Measurements from ENCODE around the gene PAPPA. TPM values are rescaled to one million over a fixed set of nuclear protein-coding genes. Genes with fewer than 3 reads are reported as not detected.
A peak's percentile ranks its signal among the peaks of the same experiment; 100 is the strongest.

The PAPPA gene
- total and polyA plus RNA-seq, 2 of the 8 experiments (the other 6 are each of a cell fraction or from before 2014, with no cell fraction given): 0.18 to 0.63 TPM

- Histone ChIP-seq H3K23me2 (ENCODE audit: low read depth, low read length) (no peaks in the 10 kb centered on the region), H4K8ac (ENCODE audit: extremely low read depth, insufficient read depth, low read length) (no peak overlapping the region), H3K14ac (ENCODE audit: insufficient read length) (no peak overlapping the region), H3K4ac (replicated peaks; ENCODE audit: insufficient read length, low read depth, low read length) (no peak overlapping the region), H3K9me3 (ENCODE audit: insufficient read depth in 2 of 2, low read depth in 1 of 2, low read length in 1 of 2) (no peaks in the 10 kb centered on the region), H3K4me1 (replicated peaks in 1 of 4; ENCODE audit: control insufficient read depth in 3 of 4, insufficient read depth in 4 of 4, low read length in 3 of 4) (peaks cover 10 to 36% (median 29%) of the 10 kb centered on the region in 4 experiments), H3K18ac (ENCODE audit: extremely low read depth, low read length) (no peak overlapping the region), H3K4me2 (ENCODE audit: insufficient read depth in 1 of 2, low read depth in 2 of 2, low read length in 2 of 2) (0 out of 4 replicates have a peak overlapping the region, but pooled peaks of 1 of the 2 experiments have one; percentile 6), H2BK15ac (ENCODE audit: low read length) (no peak overlapping the region), H2BK20ac (ENCODE audit: low read length) (no peak overlapping the region), H3K23ac (ENCODE audit: insufficient read length) (no peak overlapping the region), H4K20me1 (replicated peaks in 1 of 2; ENCODE audit: control insufficient read depth in 1 of 2, insufficient read depth in 2 of 2, low read length in 2 of 2) (no peaks in the 10 kb centered on the region), H3K27me3 (replicated peaks in 1 of 4; ENCODE audit: control insufficient read depth in 3 of 4, extremely low read depth in 1 of 4, insufficient read depth in 3 of 4, low read length in 3 of 4) (peaks cover under 1 to 40% (median 35%) of the 10 kb centered on the region in 4 experiments; a peak in 6 of 7 replicates), H3K27ac (ENCODE audit: low read depth, low read length) (no peak overlapping the region), H3K36me3 (ENCODE audit: control insufficient read depth in 2 of 4, insufficient read depth in 4 of 4, low read length in 3 of 4) (no peaks in the 10 kb centered on the region), H3K79me1 (ENCODE audit: low read depth, low read length) (no peaks in the 10 kb centered on the region), H2BK12ac (ENCODE audit: low read depth, low read length) (no peak overlapping the region), H3K79me2 (ENCODE audit: control insufficient read depth in 1 of 2, insufficient read depth in 2 of 2, low read length in 2 of 2) (no peaks in the 10 kb centered on the region), H4K5ac (ENCODE audit: insufficient read length, low read depth, low read length) (no peak overlapping the region), H2BK5ac (ENCODE audit: low read depth, low read length) (no peak overlapping the region), H2BK120ac (replicated peaks; ENCODE audit: low read depth, low read length) (no peak overlapping the region), H2AK5ac (ENCODE audit: low read depth, low read length) (0 out of 2 replicates have a peak overlapping the region, but pooled peaks have one; percentile 8), H3K4me3 (ENCODE audit: extremely low read depth in 1 of 4, insufficient read depth in 2 of 4, low read depth in 3 of 4, low read length in 4 of 4) (no peak overlapping the region), H3K9ac (replicated peaks in 1 of 4; ENCODE audit: extremely low read depth in 1 of 4, low read depth in 3 of 4, low read length in 3 of 4) (no peak overlapping the region), H4K91ac (replicated peaks; ENCODE audit: insufficient read length, low read length) (no peak overlapping the region), H2AFZ (ENCODE audit: low read length) (no peak overlapping the region), H3K56ac (replicated peaks; ENCODE audit: insufficient read length, low read depth, low read length) (no peak overlapping the region)
- ChIA-PET CTCF (ENCODE audit: partially characterized antibody) (no interaction called here), POLR2A (ENCODE audit: partially characterized antibody) (no interaction called here)
- FAIRE-seq (no peak), DNase-seq (ENCODE audit: low read depth in 1 of 2, low spot score in 2 of 2) (no peak)
- peak; percentile 45 for TF ChIP-seq NANOG (IDR thresholded peaks at IDR 0.05; ENCODE audit: insufficient read depth, low read depth, low read length, poor library complexity, severe bottlenecking)
- TF ChIP-seq CTBP2 (IDR thresholded peaks at IDR 0.05; ENCODE audit: borderline replicate concordance, insufficient read depth, insufficient read length, low read length): no peak
- TF ChIP-seq SIX5 (IDR thresholded peaks at IDR 0.05; ENCODE audit: low read depth, low read length): no peak
- TF ChIP-seq YY1 (IDR thresholded peaks at IDR 0.05; ENCODE audit: low read depth, low read length): no peak
- no peak for TF ChIP-seq KDM1A (IDR thresholded peaks at IDR 0.05; ENCODE audit: borderline replicate concordance, low read length)
- 38% methylated on average over 1 of the region's 1 CpG; no CpG with 5 or more reads in 1 of the 2 experiments for WGBS, 2 experiments (ENCODE audit: extremely low coverage in 1 of 2, insufficient coverage in 1 of 2, insufficient read length in 1 of 2, insufficient replicate concordance in 2 of 2, low coverage in 1 of 2, low lambda C conversion rate in 2 of 2, missing lambda C conversion rate in 1 of 2)
Measured at GRCh38 chr9:116282597-116282996, 129.0 kb downstream of the PAPPA start.

All from H1 (cell line).